ENCODE measurements around the gene TASOR2. TPM values are rescaled to one million over a fixed set of nuclear protein-coding genes. Genes with fewer than 3 reads are reported as not detected.

The TASOR2 gene
- total RNA-seq, 1 experiment from 2014 or later, result 72.6 TPM

DNA sequence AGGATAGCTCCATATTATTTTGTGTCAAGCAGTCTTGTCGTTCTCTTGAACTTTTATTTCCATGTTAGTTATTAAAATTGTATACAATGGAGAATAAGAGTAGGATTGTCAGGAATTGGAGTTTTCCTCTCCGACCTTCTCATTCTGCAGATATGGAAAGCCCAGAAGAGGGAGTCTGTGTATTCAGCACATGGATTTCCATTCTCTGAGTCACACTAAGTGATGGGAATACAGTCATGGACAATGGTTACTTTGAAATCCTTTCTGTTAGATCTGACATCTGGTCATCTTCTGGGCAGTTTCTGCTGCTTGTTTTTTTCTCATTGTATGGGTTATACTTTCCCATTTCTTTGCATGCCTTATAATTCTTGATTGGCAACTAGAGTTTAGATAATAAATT is 5.0 kb upstream of the TASOR2 start:
- DNase-seq (ENCODE audit: low read depth), result peak; percentile 57

DNA sequence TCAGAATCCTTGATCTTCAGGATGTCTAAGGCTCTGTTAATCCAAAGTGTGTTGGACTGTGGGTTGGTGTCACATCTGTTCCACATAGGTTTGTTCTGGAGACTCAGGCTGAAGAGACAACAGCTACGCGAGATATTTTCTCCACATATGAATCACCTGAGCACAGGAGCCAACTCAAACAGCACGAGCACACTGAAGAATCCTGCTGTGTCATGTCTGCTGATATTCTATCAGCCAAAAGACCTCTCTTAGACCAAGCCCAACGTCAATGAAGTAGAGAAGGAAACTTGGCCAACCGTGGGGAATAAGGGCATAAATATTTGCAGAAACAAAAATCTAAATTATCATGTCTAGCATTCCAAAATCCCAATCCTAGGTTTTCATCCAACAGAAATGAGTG is 2.7 kb upstream of the TASOR2 start:
- no peak for DNase-seq (ENCODE audit: low read depth)

DNA sequence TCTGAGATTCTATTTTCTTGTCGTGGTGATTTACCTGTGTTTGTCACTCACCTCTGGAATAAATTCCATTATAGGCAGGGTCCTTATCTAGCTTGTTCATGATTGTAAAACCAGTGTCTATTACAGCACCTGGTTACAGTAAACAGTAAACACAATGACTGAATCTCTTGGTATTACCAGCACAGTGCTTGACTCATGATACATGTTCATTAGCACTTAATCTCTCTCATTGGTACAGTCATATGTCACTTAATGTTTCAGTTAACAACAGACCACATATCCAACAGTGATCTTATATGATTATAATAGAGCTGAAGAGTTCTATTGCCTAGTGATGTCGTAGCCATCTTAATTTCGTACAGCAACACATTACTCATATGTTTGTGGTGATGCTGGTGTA is 1.6 kb upstream of the TASOR2 start:
- no peak for DNase-seq (ENCODE audit: low read depth)

DNA sequence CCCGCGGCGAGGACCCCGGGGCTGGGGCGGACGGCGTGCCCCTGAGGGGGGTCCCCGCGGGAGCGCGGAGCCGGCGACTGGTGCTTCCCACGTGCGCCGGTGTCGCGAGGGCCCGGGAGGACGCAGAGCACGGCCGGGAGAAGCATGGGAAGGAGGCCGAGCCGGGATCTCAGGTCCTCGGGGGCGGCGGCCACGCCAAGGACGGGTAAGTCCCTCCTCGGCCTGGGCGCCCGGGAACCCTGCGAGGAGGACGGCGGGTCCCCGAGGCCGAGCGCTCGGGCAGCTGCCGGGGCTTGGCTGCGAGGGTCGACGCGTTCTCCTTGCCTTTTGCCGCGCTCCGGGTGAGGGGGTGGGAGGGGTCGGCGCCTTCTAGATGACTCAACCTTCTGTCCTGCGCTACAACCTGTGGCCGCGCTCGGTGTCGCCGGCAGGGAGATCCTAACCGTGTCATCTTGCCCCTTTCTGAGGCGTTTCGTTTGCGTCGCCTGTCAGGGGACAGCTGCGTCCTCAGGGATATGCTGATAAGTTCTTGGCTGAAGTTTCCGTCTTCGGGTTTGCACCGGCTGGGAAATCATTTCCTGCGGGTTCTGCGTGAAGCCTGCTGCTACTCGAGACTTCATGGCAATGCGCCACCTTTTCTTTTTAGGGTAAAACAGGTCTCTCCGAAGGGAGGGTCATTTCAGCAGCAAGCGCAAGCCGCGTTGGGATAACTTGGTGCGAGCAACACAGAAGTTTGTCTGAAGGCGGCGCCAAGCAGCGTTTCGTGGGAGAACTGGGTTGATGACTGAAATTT is 529 bp downstream of the TASOR2 start:
- peak; percentile 66 for DNase-seq (ENCODE audit: low read depth)

DNA sequence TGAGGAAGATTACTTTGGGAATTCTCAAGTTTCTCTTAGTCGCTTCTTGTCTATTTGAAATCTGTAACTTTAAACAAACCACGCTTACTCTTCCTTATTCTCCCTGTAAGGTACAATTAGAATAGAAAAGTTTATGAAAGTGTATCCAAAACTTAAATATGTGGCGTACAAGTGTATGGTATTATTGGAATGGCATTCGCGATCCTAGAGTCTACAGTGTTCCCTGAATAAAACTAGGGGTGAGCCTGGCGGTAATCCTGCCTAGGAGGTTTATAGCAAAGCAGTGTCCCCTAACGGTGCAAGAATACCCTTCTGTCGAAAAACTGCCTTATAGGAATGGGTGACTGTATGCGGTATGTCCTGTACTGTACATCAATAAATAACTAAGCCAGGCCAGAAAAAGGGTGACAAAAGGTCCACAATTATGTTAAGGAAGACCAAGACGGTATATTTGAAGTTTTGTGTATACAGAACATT is 1.2 kb downstream of the TASOR2 start:
- no peak for DNase-seq (ENCODE audit: low read depth)

DNA sequence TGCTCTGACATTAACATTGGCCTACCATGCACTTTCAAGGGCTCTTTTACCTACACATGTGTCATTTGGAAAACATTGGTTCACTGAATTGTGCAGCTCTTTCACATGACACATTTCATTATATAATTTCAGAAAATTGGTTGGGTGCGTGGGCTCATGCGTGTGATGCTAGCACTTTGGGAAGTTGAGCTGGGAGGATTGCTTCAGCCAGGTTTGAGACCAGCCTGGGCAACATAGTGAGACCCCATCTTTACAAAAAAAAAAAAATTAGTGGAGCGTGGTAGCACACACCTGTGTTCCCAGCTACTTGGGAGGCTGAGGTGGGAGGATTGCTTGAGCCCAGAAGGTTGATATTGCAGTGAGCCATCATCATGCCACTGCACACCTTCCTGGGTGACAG is 3.9 kb downstream of the TASOR2 start:
- DNase-seq (ENCODE audit: low read depth), result no peak

DNA sequence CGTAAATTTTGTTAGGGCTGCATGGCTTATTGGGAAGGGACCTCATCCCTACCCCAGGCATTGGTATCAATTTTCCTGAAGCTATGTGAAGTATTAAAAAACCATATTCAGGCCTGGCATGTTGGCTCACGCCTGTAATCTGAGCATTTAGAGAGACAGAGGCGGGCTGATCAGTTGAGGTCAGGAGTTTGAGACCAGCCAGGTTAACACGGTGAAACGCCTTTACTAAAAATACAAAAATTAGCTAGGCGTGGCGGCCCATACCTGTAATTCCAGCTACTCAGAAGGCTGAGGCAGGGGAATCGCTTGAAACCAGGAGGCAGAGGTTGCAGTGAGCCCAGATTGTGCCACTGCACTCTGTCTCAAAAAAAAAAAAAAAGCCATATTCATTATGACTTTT is 7.1 kb downstream of the TASOR2 start:
- no peak for DNase-seq (ENCODE audit: low read depth)

DNA sequence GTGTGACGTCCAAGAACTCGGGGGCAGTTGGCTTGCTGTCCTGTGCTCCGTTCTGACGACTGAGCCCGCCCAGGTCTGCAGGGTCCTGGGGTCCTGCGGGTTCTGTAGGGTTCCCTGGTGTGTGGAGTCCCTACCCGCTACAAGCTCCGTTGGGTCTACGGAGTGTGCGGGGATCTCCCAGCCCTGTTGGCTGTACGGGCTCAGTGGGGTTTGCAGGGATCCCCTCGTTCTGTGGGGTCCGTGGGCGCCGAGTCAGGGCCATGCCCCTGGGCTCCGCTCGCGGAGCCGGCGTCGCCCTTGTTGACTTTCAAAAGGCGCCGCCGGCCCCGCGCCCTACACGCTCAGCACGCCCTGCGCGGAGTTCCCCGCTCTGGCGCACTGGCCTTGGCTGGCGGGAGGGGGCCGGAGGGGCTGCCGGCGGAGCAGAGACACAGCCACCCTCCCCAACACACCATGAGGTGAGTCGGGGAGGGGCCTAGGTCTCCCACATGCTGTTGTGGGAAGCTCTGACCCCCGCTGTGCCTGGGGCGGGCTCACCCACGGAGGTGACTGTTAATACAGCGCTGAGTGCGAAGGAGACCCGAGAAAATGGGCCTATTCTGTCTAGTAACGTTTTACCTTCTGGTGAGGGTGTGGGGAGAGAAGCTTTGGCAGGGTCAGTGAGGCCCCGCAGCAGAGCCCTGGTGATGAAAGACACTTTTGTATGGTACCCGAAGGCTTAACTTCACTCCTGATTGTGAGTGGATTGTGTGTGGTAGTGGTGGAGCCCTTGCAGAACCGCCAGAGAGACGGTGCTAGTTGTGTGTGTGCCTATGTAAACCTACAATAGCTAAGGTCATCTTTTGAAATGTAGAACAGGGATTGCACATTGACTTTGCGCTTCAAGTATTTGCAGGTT is 8.1 kb downstream of the TASOR2 start:
- DNase-seq (ENCODE audit: low read depth), result no peak

DNA sequence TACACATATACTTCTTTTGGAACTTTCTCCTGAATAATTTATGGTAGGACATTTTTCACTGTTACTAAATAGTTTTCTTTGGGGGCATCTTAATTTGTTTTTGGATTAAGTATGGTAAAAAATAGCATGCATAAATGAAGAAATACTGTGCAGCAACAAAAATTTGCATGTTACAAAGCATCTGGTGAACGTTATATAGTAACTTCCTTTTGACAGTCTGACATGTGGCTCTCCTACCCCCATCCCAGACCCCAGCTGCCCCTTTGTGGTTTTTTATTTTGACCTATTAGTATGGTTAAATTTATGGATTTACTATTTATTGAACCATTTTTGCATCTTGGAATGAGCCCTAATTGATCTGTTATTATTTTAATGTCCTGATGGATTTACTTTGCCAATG is 9.9 kb downstream of the TASOR2 start:
- no peak for DNase-seq (ENCODE audit: low read depth)

DNA sequence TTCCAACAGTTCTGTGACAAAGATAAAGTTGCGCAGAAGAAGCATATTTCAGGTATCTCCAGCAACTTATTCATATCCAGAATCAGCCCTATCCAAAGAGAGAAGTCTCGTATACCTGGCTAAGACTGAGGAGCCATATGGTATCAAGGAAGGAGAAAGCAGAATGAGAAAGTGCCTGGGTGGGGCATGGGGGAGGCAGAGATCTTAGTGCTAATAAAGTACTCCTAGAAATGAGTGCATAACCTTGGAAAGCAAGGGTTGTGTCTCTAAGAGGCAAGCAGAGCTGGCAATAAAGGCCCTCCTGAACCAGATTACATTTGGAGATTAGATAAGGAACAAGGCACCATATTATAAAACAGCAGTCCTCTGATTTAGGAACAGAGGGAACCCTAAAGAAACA is 12.7 kb downstream of the TASOR2 start:
- no peak for DNase-seq (ENCODE audit: low read depth)

DNA sequence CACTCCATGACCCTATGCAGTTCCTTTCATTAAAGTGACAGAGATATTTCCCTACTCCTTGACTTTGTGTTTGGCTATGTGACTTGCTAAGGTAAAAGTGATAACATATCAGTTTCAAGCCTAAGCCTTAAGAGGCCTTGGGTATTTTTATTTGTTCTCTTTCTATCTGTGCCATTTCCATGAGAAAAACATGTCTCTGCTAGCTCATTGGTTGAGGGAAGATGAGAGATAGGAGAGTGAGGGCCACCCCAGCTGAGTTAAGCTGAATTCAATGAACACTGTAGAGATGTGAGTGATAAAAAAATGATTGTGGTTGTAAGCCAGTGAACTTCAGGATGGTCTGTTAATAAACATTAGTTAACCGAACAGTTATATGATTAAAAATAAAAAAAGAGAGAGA is 13.4 kb downstream of the TASOR2 start:
- no peak for DNase-seq (ENCODE audit: low read depth)

DNA sequence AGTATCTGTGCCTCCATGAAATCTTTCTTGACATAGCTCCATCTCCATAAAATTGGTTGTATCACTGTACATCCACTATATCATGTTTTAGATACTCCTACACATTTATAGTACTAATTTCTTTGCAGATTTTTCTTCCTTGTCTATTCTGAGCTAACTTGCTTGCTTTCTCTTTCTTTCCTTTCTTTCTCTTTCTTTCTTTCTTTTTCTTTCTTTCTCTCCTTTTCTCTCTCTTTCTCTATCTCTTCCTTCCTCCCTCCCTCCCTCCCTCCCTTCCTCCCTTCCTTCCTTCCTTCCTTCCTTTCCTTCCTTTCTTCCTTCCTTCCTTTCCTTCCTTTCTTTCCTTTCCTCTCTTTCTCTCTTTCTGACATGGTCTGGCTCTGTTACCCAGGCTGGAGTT is 23.7 kb downstream of the TASOR2 start:
- no peak for DNase-seq (ENCODE audit: low read depth)

DNA sequence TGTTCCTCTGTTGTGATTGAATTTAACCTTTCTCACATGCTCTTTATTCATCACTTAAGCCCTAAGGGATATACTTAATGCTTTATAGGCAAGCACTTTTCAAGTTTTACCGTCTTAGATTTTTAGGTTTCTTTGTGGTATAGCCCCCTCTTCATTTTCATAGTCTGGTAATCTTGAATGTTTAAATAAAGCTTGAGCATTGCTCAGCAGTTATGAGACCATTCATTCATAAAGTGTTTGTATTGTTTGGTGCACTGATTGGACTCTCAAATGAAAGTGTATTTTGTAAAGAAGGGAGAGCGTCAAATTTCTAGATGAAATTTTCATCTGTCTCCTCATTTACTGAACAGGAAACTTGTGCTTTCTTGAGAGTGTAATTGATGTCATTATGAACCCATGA is 25.2 kb downstream of the TASOR2 start:
- DNase-seq (ENCODE audit: low read depth), result no peak

DNA sequence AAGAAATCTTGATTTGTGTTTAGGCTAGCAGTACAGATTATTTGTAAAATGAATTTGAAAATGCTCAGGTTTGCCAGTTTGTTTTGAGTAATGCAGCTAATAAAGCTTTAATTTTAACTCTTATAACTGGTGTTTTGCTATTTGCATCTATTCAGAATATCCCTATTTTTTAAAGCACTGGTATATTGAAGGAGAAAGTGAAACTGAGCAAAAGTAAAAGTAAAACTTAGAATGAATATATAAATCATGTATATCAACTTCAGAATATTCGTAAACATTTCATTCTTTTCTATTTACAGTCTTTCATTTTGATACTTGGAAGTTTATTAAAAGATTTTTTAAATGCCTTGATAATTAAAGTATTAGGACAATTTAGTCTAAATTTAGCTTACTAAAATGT is 26.2 kb downstream of the TASOR2 start:
- no peak for DNase-seq (ENCODE audit: low read depth)

DNA sequence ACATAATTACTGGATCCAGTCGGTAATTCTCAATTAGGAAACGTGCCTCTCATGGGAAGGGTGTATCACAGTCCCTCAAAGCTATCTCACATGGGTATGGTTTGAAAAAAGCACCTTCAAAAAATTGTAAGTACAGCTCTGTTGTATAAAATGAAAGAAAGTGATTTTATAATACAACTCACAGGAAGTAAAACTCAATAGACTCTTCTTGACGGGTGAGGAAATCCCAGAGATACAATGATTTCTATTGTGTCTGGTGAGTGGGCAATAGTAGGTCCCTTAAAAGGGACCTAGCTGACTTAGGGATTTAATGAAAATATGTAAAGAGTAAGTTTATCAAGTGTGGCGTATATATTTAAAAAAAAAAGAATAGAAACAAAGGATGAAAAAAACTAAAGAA is 27.0 kb downstream of the TASOR2 start:
- no peak for DNase-seq (ENCODE audit: low read depth)

DNA sequence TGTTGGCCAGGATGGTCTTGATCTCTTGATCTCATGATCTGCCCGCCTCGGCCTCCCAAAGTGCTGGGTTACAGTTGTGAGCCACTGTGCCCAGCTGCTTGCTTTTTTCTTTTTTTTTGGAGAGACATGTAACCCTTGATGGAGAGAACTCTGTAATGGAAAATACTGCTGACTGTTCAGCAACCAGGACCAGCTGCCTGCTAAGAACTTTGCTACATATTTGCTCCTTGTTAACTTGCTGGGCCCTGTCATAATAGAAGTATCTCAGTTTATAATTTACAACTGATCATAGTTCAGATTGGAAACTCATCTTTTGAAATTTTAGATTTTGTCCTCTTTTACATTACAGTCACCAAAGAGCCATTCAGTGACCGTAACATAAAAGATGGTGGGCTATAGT is 34.9 kb downstream of the TASOR2 start:
- DNase-seq (ENCODE audit: low read depth), result no peak

DNA sequence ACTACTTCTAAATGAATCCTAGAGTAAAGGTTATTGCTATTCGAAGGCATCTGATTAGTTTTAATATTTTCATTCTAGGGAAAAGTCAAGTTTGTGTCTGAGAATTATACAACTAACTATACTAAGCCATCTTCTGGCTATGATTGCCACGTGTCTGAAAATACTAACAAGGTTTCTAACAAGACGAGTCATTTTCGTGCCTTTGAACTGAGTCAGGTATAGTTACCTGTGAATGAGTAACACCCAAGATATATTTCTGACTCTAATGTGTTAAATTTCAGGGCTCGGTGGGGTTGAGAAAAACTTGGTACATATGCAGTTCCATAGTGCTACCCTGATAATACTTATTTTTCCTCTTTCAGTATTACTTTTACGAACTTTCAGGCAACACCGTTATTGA is 35.5 kb downstream of the TASOR2 start:
- DNase-seq (ENCODE audit: low read depth), result no peak

DNA sequence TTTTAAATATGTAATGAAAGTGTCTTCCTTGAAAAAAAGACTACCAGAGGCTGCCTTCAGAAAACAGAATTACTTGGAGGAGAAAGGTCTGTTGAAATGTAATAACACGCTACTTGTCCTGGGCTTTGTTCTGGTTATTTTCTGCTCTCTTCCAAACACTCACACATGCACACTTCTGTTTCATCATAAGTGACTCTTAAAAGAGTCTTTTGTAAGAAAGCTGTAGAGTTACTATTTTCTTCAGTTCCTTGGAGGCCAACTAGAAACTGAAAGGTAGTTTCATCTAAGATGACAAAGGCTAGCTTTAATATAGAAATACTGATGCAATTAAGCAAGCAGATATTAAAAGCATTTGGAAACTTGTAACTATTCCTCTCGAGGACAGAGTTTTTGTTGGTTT is 39.1 kb downstream of the TASOR2 start:
- no peak for DNase-seq (ENCODE audit: low read depth)

DNA sequence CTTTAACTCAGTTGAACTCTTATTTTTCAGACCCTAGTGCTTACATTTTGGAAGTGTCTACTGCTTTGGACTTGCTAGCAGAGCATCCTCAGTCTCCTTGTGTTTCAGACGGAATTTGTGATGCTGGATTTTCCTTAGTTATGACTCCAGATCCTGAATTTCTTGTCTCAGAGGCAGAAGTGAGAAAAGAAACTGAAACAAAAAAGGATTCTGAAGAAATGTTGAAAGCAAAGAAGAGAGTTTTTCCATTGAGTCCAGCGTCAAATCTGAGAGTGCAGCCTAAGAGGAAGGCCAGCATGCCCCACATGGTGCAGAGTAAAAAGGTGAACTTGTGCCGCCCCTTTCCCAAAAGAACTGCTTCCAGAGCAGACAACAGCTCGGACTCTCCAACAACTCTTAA is 46.1 kb downstream of the TASOR2 start:
- no peak for DNase-seq (ENCODE audit: low read depth)

DNA sequence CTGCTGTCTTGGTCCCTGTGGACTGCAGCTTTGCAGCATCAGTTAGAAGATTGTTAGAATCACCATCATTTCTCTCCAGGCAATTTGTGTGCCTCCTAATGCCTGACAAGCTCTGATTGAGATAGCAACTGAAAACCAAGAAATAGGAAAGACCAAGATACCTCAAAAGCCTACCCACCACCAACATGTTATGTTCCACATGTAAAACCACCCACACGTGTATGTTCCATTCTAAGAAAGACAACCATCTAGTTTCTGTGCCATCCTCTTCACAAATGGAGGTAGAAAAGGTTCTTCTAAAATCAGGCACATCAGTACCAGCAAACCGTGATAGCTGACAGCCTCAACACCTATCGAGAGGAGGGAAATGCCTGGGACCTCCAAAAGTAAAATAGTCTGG is 46.9 kb downstream of the TASOR2 start:
- DNase-seq (ENCODE audit: low read depth), result no peak

DNA sequence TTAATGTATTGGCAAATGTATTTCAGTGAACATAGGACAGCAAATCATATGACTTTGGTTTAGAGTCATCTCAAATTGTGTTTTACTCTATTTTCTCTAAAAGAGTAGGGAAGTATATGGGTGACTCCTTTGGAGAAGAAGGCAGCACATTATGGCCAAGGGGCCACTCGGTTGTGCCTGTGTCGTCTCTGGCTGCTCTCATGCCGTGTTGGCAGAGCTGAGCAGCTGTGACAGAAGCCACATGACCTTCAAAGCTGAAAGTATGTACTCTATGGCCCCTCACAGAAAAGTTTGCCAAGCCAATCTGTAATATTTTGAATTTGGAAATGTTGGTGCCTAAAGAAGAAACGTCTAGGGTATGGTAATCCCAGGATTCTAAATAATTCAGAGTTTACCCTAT is 47.5 kb downstream of the TASOR2 start:
- no peak for DNase-seq (ENCODE audit: low read depth)
